OCI-LY3 (cell line): ENCODE measurements around the gene CCDC86.

Experiments used
- H2AFZ ChIP-seq: fragments of 200-600, 300-600 bp; shearing (Covaris generic); 2 replicates; pipeline ENCODE4 v1.6.0; 2014; ENCODE audit warnings: antibody characterized with exemption, low read depth, low read length
- H3K27ac ChIP-seq: fragments of 200-600, 300-600 bp; sonication (generic); 2 replicates; pipeline ENCODE4 v1.5.1; 2014; ENCODE audit warnings: mild to moderate bottlenecking, low read length, moderate library complexity, mixed read lengths
- H3K27me3 ChIP-seq: fragments of 200-600, 300-600 bp; sonication (generic); 2 replicates; pipeline ENCODE4 v1.6.1; 2014; ENCODE audit warnings: low read depth, low read length, mixed read lengths
- H3K36me3 ChIP-seq: fragments of 200-600, 300-600 bp; sonication (generic); replicated peaks from 2 replicates; pipeline ENCODE3; 2014; ENCODE audit warnings: low read depth, low read length, mixed read lengths
- H3K4me1 ChIP-seq: fragments of 300-600, 200-600 bp; sonication (generic); 2 replicates; pipeline ENCODE4 v1.6.1; 2014; ENCODE audit warnings: low read length, mixed read lengths
- H3K4me2 ChIP-seq: fragments of 200-600, 300-600 bp; sonication (generic); 2 replicates; pipeline ENCODE4 v1.6.1; 2014; ENCODE audit warnings: low read length, mixed read lengths
- H3K4me3 ChIP-seq: fragments of 300-600, 200-600 bp; sonication (generic); 2 replicates; pipeline ENCODE4 v1.5.1; 2014; ENCODE audit warnings: antibody characterized with exemption, mild to moderate bottlenecking, low read length, moderate library complexity
- H3K79me2 ChIP-seq: fragments of 300-600, 200-600 bp; shearing (Covaris generic); 2 replicates; pipeline ENCODE4 v1.6.1; 2014; ENCODE audit warnings: mild to moderate bottlenecking, low read length, mixed read lengths
- H3K9ac ChIP-seq: fragments of 300-600, 200-600 bp; shearing (Covaris generic); 2 replicates; pipeline ENCODE4 v1.6.0; 2014; ENCODE audit warnings: mild to moderate bottlenecking, low read length, moderate library complexity
- H3K9me3 ChIP-seq: fragments of 200-600, 300-600 bp; shearing (Covaris generic); 2 replicates; pipeline ENCODE4 v1.6.1; 2014; ENCODE audit warnings: low read length, mixed read lengths; ENCODE audit not compliant: insufficient read depth
- H4K20me1 ChIP-seq: fragments of 200-600, 300-600 bp; sonication (generic); 2 replicates; pipeline ENCODE4 v1.6.1; 2016; ENCODE audit warnings: low read length, mixed read lengths; ENCODE audit not compliant: insufficient read depth
- EZH2phosphoT487 ChIP-seq: fragments of 200-600 bp; shearing (Covaris generic); IDR thresholded peaks from 2 replicates; pipeline ENCODE4 v1.6.1; 2018; ENCODE audit warnings: antibody characterized with exemption, mixed run types, low read depth
- TF ChIP-seq, protein P1 (sequence below): fragments of 200-600, 300-600 bp; sonication (generic); IDR thresholded peaks from 2 replicates; pipeline ENCODE4 v1.5.1; 2014; ENCODE audit warnings: antibody characterized with exemption, low read length, low read depth

The CCDC86 gene

DNA sequence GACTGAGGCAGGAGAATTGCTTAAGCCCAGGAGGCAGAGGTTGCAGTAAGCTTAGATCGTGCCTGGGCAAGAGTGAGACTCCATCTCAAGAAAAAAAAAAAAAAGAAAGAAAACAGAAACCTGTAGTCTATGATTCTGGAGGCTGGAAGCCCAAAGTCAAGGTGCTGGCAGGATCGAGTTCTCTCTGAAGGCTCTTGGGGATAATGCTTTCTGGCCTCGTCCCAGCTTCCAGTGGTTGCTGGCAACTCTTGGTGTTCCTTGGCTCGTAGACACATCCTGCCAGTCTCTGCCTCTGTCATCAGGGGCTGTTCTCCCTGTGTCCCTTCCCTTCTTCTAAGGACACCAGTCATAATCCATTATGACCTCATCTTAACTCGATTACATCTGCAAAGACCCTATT is 16.8 kb upstream of the CCDC86 start:
- no peak overlapping the region for H3K4me2 ChIP-seq
- H3K27me3 ChIP-seq: no peaks in the 10 kb centered on the region
- no peak overlapping the region for H2AFZ ChIP-seq
- H3K27ac ChIP-seq: no peak overlapping the region
- no peak overlapping the region for H3K4me3 ChIP-seq
- H3K9me3 ChIP-seq: no peaks in the 10 kb centered on the region
- peaks cover 3% of the 10 kb centered on the region; the same call in 1 of the 2 replicates for H3K4me1 ChIP-seq
- H3K79me2 ChIP-seq: no peaks in the 10 kb centered on the region
- H3K9ac ChIP-seq: no peak overlapping the region
- no peaks in the 10 kb centered on the region for H3K36me3 ChIP-seq
- H4K20me1 ChIP-seq: no peaks in the 10 kb centered on the region
- TF ChIP-seq, protein P1, sequence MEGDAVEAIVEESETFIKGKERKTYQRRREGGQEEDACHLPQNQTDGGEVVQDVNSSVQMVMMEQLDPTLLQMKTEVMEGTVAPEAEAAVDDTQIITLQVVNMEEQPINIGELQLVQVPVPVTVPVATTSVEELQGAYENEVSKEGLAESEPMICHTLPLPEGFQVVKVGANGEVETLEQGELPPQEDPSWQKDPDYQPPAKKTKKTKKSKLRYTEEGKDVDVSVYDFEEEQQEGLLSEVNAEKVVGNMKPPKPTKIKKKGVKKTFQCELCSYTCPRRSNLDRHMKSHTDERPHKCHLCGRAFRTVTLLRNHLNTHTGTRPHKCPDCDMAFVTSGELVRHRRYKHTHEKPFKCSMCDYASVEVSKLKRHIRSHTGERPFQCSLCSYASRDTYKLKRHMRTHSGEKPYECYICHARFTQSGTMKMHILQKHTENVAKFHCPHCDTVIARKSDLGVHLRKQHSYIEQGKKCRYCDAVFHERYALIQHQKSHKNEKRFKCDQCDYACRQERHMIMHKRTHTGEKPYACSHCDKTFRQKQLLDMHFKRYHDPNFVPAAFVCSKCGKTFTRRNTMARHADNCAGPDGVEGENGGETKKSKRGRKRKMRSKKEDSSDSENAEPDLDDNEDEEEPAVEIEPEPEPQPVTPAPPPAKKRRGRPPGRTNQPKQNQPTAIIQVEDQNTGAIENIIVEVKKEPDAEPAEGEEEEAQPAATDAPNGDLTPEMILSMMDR: no peak
- no peak for TF ChIP-seq EZH2phosphoT487

DNA sequence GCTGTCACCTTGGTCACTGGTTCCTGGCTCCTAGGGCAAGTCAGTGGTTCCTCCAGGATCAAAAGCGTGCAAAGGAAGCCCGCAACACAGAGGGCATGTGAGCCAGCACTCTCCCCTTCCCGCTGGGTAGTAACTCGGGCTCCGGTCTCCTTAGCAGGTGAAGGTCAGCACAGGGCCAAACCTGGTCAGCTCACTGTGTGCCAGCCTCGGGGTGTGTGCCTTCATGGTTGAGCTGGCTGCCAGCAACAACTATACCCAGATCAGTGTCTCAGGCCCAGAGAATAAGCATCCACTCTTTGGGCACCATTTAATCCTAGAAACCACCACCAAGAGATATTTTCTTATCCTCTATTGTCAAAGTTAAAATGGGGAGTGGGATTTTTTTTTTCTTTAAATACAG is 16.1 kb upstream of the CCDC86 start:
- Histone ChIP-seq H3K4me2 (no peak overlapping the region), H3K4me3 (no peak overlapping the region), H3K27me3 (no peaks in the 10 kb centered on the region), H3K79me2 (no peaks in the 10 kb centered on the region), H2AFZ (no peak overlapping the region), H3K9me3 (no peaks in the 10 kb centered on the region), H3K9ac (no peak overlapping the region), H3K4me1 (peaks cover 8% of the 10 kb centered on the region), H3K36me3 (no peaks in the 10 kb centered on the region), H4K20me1 (no peaks in the 10 kb centered on the region), H3K27ac (no peak overlapping the region)
- TF ChIP-seq, protein P1: no peak
- TF ChIP-seq EZH2phosphoT487: no peak

DNA sequence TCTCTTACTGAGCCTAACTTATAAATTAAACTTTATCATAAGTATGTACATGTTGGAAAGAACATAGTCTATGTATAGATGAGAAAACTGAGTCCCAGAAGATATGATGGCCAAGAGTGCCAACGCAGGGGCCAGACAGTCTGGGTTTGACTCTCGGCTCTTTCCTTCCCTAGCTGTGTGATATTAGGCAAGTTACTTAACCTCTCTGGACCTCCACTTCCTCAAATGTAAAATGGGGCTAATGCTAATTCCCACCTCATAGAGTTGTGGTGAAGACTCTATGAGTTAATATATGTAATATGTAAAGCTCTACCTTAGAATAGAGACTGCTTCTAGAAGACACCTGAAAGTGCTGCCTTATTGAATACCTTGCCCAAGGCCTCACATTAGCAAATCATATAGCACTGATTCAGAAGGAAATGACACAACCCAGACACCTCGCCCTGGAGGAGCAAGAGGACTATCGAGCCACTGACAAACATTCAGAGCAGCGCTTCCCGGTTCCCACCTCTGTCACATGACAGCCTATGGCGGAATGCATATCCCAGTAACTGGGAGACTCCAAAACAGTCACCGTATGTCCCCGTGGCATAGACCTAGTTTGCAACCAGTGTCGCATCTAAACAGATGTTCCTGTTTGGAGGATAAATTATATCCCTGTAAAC is 11.3 kb upstream of the CCDC86 start:
- no peak overlapping the region for H3K27ac ChIP-seq
- TF ChIP-seq, protein P1: no peak
- no peak for TF ChIP-seq EZH2phosphoT487

DNA sequence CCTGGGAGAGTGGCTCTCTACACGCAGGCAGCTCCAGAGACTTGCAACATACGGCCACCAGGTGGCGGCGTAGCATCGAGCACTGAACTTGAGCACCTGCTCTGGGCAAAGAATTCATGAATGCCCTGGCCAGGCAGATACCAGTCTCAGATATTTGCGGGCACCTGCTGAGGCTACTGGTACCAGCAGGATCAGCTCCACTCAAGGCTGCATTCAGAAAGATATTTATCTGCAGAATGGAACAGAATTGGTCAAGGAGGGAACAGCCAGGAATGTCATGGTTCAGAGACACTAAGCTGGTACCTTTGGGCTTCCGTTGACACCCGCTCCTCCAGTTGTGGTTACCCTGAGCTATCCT is 10.8 kb upstream of the CCDC86 start:
- Histone ChIP-seq H3K9me3 (no peaks in the 10 kb centered on the region), H3K4me3 (peak overlapping the region; percentile 72), H3K27me3 (peaks cover 10% of the 10 kb centered on the region), H3K9ac (peak overlapping the region; percentile 18; the same call in 1 of the 2 replicates), H3K4me2 (peak overlapping the region; percentile 74), H3K36me3 (no peaks in the 10 kb centered on the region), H4K20me1 (no peaks in the 10 kb centered on the region), H3K4me1 (peaks cover 57% of the 10 kb centered on the region), H3K79me2 (no peaks in the 10 kb centered on the region), H3K27ac (no peak overlapping the region), H2AFZ (peak overlapping the region; percentile 92)
- TF ChIP-seq, protein P1: peak; percentile 100
- no peak for TF ChIP-seq EZH2phosphoT487

More for the DNA sequence above, 11.3 kb upstream of the CCDC86 start:
- Histone ChIP-seq H3K4me2 (peak overlapping the region; percentile 74), H3K4me3 (peak overlapping the region; percentile 72), H2AFZ (peak overlapping the region; percentile 92), H3K4me1 (peaks cover 52% of the 10 kb centered on the region), H3K9ac (peak overlapping the region; percentile 18; the same call in 1 of the 2 replicates), H4K20me1 (no peaks in the 10 kb centered on the region), H3K9me3 (no peaks in the 10 kb centered on the region), H3K36me3 (no peaks in the 10 kb centered on the region), H3K27me3 (peaks cover 10% of the 10 kb centered on the region), H3K79me2 (no peaks in the 10 kb centered on the region)
